Tongue (tissue), 2 donors: Measurements from ENCODE around the gene PSMD8. TPM values are rescaled to one million over a fixed set of nuclear protein-coding genes. Genes with fewer than 3 reads are reported as not detected.
"Not testable (repeated sequence)": the region's sequence is repeated elsewhere in the genome, so short reads cannot be mapped to it uniquely, and the experiment has no call there.

ENCODE experiments used
- DNase-seq: peaks from one replicate; pipeline ENCODE4 v3.0.0-alpha.2; 2015
- total RNA-seq: library from RNA; depleted of rRNA; stranded (reverse); fragments of >200 nt; gene quantifications from one replicate; pipeline ENCODE4 v1.2.3, GENCODE V29; 2014

PSMD8 gene
- total RNA-seq: 185 TPM

DNA sequence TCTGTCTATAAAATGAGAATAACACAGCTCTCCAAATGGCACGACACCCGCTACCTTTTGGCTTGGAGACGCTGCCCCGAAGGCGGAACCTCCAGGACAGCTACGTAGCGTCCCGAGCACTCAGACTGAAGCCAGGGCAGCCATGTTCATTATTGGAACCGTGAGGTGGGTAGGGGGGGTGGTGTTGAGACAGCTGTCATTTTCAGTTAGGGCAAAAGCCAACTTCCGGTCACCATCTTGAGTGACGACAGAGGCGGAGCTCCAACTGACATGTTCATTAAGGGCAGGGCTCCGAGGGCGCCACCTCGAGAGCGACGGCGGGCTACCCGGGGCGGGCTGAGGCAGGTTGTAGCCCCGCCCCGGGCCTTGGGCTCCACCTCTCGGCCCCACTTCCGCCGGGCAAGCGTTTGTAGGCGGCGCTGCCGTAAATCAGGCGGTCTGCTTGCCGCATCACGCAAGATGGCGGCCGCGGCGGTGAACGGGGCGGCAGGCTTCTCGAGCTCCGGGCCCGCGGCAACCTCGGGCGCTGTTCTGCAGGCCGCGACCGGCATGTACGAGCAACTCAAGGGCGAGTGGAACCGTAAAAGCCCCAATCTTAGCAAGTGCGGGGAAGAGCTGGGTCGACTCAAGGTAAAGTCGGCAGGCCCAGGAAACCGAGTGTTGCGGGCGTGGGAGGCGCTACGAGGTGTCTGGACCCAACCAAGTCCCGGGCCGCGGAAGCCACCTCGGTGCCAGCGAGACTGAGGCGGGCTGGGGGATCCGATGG lies at the start of gene PSMD8:
Gene PSMD8 (plus strand): TSS at position 240 of the 766 bp plus-strand sequence. CDS start 31 bp downstream, at position 271.
- DNase-seq: peak; percentile 100

DNA sequence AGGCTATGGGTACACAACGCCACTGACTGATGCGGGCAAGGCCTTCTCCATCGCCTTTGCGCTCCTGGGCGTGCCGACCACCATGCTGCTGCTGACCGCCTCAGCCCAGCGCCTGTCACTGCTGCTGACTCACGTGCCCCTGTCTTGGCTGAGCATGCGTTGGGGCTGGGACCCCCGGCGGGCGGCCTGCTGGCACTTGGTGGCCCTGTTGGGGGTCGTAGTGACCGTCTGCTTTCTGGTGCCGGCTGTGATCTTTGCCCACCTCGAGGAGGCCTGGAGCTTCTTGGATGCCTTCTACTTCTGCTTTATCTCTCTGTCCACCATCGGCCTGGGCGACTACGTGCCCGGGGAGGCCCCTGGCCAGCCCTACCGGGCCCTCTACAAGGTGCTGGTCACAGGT lies 47.8 kb upstream of the PSMD8 start:
- no peak for DNase-seq

DNA sequence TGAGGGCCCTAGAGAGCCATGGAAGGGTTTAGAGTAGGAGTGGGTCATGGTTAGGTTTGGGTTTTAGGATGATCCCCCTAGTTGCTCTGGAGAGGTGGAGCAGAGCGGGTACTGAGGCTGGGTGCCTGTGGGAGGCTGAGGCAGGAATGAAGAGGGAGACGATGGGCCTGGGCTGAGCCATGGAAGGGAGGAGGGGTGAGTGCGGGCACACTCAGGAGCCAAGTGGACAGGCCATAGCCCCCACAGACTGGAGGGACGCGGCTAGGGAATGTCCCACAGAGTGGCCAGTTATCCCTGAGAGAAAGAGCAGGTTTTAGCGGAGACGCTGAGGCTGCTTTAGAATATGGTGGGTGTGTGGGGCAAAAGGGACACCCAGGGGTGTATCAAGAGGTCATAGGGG lies 44.7 kb upstream of the PSMD8 start:
- no peak for DNase-seq

DNA sequence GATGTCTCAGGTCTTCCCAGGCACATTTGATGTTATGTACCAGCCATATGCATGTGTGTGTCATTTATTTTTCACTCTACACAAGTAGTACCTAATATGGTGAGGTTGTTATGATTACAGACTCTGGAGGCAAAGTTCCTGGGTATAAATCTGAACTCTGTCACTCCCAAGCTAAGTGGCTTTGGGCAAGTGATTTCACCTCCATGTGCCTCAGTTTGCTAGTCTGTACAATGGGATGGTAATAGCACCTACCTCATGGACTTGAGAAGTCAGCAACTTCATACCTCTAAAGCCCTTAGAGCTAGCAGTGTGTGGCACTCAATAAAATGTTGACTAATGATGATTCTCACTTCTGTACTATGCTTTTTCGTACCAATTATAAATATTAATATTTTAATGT lies 42.6 kb upstream of the PSMD8 start:
- DNase-seq: no peak

DNA sequence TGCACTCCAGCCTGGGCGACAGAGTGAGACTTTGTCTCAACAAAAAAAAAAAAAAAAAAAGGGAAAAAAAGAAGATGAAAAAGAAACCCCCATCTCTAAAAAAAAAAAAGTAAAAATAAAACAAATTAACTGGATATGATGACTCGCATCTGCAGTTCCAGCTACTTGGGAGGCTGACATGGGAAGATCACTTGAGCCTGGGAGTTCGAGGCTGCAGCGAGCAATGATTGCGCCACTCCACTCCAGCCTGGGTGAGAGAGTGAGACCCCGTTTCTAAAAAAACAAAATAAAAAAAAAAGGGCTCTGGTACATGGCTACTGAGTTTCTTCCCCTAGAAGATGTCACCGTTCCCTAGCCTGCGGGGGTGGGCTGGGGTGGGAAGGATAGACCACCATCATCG lies 41.1 kb upstream of the PSMD8 start:
- DNase-seq: no peak

DNA sequence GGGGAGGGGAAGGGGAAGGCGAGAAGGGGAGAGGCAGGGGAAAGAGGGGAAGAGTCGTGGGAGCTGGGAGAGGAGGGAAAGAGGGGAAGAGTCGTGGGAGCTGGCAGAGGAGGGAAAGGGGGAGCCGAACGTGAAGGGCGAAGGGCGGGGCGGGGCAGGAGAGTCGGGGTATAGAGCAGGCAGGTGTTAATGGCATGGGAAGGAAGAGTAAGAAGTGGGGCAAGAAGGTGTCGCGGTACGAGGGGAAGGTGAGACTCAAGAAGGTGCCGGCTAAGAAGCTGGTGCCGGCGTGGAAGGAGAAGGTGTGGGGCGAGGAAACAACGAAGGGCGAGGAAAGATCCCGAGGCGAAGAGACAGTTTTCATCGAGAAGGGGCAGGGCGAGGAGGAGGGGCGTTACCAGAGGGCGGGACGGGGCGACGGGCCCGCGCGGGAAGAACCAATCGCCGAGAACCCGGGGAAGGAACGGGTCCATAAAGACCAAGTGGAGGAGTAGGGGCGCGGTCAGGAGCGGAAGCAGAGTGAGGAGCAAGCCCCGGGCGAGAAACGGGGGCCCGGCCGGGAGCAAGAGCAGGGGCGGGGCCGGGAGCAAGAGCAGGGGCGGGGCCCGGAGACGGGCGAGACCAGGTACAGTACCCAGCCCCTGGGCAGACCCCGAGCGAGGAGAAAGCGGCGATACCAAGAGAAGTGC lies 38.3 kb upstream of the PSMD8 start:
- peak; percentile 97 for DNase-seq

DNA sequence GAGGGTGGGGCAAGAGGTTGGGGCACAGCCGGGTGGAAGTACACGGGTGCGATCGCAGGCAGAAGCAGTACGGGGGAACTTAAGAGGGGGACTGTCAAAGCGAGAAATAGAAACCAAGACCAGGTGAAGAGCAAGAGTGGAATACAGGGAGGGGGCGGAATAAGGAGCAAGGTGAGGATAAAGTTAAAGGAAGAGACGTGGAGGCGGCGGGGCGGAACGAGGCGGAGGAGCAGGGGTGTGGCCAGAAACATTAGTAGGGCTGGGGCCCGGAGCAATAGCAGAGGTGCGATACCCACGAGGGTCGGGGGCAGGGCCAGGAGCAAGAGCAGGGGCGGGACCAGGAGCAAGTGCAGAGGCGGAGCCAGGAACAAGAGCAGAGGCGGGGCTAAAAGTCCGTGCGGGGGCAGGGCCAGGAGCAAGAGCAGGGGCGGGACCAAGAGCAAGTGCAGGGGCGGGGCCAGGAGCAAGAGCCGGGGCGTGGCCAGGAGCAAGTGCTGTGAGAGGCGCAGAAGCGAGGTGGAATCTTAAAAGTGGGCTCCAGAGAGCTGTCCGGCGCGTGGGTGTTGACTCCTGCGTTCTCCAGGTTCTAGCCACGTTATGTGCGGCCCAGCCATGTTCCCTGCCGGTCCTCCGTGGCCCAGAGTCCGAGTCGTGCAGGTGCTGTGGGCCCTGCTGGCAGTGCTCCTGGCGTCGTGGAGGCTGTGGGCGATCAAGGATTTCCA lies 37.6 kb upstream of the PSMD8 start:
- peak; percentile 96 for DNase-seq

DNA sequence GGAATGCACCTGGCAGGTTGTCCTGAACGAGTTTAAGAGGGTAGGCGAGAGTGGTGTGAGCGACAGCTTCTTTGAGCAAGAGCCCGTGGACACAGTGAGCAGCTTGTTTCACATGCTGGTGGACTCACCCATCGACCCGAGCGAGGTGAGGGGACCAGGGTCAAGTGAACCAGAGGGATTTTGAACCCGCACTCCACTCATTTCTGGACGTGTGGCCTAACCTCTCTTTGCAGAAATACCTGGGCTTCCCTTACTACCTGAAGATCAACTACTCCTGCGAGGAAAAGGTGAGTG lies 37.1 kb upstream of the PSMD8 start:
- DNase-seq: no peak

DNA sequence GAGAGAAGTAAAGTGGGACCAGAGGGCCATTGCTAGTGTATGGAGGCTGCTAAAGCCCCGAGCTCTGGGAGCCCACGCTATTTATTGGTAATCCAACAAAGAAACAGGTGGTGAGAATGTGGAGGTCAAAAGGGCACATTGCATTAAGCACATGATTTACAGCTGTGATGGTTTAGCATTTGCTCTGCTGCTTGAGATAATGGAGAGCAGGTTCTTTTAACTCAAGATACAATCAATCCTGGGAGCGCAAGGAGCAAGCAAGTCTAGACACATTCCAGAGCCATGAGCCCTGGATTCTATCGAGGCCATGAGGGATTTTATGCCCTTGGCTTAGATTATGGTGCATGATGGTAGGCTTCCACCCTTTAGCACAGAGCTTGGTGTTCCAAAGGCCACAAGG lies 35.4 kb upstream of the PSMD8 start:
- DNase-seq: not testable (repeated sequence)

DNA sequence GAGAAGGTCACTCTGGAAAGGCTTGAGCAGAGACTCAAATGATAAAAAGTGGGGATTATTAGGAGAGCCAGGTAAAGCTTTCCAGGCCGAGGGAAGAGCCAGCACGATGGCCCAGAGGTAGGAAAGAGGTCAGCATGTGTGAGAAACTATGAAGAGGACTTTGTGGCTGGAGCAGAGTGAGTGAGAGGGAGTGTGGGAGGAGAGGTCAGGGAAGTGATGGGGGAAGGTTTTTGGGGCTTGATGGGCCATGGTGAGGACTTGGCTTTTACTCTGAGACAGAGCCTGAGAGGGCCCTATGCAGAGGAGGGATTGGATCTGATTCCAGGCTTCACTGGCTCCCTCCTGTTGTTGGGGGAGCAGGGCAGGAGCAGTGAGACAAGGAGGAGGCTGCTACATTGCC lies 33.4 kb upstream of the PSMD8 start:
- no peak for DNase-seq

DNA sequence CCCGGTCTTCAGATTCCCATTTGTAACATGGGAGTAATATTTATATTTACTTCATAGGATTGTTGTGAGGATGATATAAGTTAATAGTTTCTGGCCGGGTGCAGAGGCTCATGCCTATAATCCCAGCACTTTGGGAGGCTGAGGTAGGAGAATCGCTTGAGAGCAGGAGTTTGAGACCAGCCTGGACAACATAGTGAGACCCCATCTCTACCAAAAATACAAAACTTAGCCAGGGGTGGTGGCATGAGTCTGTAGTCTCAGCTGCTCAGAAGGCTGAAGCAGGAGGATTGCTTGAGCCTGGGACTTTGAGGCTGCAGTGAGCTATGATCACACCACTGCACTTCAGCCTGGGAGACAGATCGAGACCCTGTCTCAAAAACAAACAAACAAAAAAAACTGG lies 27.5 kb upstream of the PSMD8 start:
- no peak for DNase-seq

DNA sequence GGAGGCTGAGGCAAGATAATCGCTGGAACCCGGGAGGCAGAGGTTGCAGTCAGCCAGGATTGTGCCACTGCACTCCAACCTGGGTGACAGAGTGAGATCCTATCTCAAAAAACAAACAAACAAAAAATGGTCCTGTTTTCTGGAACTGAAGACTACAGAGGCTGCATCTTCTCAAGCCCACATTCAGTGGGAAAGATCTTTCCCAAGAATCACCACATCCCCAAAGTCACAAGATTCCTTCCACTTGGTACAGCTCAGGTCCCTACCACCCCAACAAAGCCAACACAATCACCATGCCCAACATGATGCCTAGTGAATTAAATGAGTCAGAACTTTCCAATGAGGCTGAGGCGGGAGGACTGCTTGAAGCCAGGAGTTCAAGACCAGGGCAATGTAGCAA lies 23.5 kb upstream of the PSMD8 start:
- no peak for DNase-seq

DNA sequence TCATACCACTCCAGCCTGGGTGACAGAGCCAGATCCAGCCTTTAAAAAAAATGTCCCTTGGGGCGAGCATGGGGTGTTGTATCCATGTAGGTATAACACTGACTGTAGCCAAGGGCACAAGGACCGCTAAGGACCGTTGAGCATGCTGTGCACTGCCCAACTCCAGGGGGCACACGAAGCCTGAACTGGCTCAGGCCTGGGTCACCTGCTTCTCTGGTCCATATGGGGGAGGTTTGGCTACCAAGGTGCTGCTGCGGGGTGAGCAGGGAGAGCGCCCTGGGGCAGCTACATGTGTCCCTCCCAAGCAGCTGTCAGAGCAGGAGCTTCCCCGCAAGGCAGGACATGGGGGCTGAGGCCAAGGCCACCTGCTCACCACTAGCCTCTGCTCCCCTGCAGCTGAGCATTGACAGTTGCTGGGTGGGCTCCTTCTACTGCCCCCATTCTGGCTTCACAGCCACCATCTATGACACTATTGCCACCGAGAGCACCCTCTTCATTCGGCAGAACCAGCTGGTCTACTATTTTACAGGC lies 22.4 kb upstream of the PSMD8 start:
- DNase-seq: no peak

DNA sequence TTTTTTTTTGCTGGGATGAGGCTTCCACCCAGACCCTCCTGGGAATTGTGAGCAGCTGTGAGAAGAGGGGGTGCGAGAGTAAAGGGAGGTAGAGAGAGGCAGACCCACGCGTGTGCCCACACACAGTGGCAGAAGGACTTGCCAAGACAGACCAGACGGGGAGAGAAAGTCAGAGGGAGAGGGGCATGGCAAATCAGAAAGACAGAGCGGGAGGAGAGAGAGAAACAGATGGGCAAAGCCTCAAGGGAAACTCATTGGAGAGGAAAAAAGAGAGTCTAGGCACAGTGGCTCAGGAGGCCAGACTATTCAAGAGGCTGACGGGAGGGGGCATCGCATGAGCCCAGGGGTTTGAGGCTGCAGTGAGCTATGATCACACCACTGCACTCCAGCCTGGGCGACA lies 21.8 kb upstream of the PSMD8 start:
- peak; percentile 39 for DNase-seq

DNA sequence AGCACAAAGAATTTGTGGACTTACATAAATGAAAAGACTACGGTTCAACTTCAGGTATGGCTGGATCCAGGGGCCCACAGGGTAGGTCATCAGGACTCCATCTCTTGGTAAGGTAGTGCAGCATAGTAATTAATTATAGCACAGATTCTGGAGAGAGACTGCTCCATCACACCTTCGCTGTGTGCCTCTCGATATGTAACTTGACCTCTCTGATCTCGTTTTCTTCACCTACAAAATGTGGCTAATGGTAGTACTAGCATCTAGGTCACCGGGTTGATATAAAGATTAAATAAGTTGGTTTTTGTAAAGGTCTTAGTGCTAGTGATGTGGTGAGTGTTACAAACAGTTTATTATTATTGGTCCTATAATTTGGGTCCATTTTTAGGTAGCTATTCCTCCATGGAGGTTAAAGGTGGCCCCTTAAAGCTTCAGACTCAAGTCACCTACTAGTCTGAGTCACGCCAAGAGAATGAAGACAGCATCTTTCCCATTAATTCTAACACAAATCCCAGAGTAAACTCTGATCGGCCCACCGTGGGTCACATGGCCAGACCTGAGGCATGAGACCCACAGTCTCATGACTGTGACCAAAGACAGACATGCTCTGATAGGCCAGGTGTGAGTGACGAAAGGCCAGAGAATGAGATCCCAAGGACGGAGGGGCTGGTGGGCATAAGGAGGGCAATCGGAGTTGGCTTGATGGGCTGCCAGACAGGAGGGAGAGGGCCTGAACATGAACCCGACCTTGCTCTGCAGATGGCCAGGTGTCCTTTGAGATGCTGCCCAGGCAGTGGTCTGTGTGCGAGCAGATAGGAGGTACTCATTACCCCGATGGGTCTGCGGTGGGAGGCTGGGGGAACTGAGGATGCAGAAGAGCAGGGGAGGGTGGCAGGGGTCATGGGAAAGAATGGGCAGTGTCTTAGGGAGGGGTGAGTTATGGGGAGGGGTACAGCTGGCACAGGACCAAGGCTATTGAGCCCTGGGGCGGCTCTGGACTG lies 18.3 kb upstream of the PSMD8 start:
- no peak for DNase-seq

DNA sequence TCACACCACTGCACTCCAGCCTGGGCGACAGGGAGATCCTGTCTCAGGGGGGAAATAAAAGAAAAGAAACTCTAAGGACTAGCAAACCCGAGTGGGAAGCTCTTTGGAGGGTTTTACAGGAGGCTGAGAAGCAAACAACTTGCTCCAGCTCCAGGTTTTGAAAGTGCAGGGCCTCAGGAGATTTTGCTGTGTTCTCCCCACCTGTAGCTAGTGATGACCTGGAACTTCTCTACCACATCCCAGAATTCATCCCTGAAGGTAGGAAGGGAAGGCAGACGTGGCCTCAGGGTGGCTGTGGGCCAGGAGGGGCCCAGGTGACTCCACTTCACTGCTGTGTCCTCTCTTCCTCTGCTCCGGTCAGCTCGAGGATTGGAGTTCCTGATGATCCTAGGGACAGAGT lies 16.3 kb upstream of the PSMD8 start:
- DNase-seq: no peak

DNA sequence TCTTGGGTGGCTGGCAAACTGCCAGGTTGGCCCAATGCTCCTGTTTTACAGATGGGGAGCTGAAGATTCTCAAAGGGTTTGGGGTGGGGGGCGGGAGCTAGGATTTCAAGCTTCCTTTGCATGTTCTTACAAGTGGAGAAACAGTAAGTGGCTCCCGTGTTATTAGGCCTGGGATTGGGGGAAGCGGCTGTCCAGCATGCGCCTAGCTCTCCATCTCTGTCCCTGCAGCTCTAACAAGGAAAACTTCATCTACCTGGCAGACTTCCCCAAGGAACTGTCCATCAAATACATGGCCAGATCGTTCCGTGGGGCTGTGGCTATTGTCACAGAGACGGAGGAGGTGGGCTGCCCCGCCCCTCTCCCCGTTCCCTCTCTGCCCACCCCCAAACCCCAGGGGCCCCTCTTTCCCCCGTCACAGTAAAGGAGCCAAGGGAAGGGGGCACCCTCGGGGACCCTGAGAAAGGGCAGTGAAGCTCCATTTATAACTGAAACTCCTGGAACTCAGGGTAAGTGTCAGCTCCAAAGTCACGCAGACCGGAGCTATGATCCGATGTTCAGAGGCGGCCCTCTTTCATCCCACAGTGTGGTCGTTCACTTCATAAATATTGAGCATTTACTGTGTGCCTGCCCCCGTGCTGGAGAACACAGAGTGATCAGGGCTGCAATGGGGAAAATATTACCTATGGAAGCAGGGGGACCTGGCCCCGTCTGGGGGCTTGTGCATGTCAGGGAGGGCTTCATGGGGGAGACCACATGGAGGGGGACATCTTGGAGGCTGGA lies 14.9 kb upstream of the PSMD8 start:
- no peak for DNase-seq

DNA sequence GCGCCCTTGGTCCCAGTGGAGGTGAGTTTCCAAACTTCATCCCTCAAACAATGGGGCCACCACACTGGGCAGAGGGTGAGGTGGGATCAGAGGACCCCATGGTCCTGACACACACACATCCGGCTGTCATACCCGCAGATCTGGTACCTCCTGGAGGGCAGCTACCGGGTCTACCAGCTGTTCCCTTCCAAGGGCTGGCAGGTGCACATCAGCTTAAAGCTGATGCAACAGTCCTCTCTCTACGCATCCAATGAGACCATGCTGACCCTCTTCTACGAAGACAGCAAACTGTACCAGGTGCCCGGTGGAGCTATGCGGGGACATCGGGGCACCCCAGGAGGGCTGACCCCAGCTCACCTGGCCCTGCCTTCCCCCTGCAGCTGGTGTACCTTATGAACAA lies 14.0 kb upstream of the PSMD8 start:
- no peak for DNase-seq

DNA sequence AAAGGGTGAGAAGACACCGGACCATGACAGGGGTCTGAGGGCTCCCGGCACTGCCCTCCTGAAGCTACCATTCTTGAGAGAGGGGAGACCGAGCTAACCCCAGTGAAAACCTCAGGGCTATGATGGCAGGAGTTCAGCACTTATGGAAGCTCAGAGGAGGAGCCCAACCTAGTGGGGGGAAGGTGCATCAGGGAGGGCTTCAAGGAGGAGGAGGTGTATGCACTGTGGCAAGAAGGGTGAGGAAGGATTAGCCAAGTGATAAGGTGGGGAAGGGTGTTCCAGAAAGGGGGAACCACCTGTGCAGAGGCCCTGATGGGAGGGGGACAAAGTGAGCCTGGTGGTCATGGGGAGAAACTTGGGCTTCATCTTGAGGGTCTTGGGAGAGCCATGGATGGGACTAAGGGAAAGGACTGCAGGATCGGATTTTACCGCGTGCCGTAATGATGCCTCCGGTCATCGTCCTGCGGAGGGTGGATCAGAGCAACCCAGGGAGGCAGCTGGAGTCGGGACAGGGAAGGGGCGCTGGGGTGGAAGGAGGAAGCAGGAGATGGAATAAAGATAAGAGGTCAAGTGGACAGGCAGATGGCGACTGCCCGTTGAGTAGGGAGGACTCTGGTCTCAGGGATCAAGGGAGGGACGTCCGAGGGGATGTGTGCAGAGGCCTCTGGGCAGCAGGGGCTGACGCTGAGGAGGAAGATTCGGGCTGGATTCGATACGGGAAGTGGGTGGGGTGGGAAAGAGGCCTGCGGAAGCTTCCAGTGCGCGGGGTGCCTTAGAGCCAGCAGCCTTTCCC lies 13.3 kb upstream of the PSMD8 start:
- DNase-seq: no peak

DNA sequence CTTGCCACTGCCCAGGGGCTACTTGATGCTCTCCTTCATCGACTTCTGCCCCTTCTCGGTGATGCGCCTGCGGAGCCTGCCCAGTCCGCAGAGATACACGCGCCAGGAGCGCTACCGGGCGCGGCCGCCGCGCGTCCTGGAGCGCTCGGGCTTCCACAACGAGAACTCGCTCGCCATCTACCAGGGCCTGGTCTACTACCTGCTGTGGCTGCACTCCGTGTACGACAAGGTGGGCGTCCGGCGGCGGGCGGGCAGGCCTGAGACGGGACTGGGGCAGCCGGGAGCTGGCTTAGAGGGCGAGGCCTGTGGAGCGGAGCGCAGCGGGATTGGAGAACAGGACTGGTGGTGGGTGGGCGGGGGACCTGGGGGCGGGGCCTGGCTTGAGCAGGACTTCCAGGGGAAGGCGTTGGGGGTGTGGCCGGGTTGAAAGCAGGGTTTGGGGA lies 12.7 kb upstream of the PSMD8 start:
- peak; percentile 89 for DNase-seq
